GM10266 (cell line): ENCODE measurements around the gene BBLN.
"Not testable (repeated sequence)": the region's sequence is repeated elsewhere in the genome, so short reads cannot be mapped to it uniquely, and the experiment has no call there.

Experiments
- DNase-seq: peaks from one replicate; pipeline ENCODE4 v3.0.0; 2012; ENCODE audit errors: extremely low spot score
- CTCF ChIP-seq: IDR thresholded peaks from 2 replicates; pipeline ENCODE4 v1.5.1; 2012; ENCODE audit warnings: mild to moderate bottlenecking, low read depth; ENCODE audit not compliant: control insufficient read depth, insufficient read depth; ENCODE audit errors: missing control alignments

The BBLN gene

GRCh38 chr9:128127568-128127989 is 32.5 kb upstream of the BBLN start, which contains the start of gene PTGES2:
Gene PTGES2, minus strand, starts transcription at chr9:128127729. Its CDS starts 12 bp downstream, at chr9:128127717.
- no peak for TF ChIP-seq CTCF
- peak; percentile 82 for DNase-seq

- peak; percentile 17 for TF ChIP-seq CTCF
Measured at GRCh38 chr9:128127990-128128835, 31.9 kb upstream of the BBLN start.

GRCh38 chr9:128128836-128129590 is 31.1 kb upstream of the BBLN start:
- no peak for DNase-seq
- TF ChIP-seq CTCF, result no peak

More at GRCh38 chr9:128127990-128128835, 31.9 kb upstream of the BBLN start:
- DNase-seq, result peak; percentile 92

GRCh38 chr9:128129976-128130590 is 30.0 kb upstream of the BBLN start:
- peak; percentile 32 for TF ChIP-seq CTCF
- not testable (repeated sequence) for DNase-seq

GRCh38 chr9:128130651-128131050 is 29.4 kb upstream of the BBLN start:
- DNase-seq, result not testable (repeated sequence)

- not testable (repeated sequence) for DNase-seq
Measured at GRCh38 chr9:128131346-128131745, 28.7 kb upstream of the BBLN start.

GRCh38 chr9:128132139-128132538 is 27.9 kb upstream of the BBLN start:
- DNase-seq, result not testable (repeated sequence)

- not testable (repeated sequence) for DNase-seq
Measured at GRCh38 chr9:128135561-128135960, 24.5 kb upstream of the BBLN start.

GRCh38 chr9:128136816-128137793 is 23.0 kb upstream of the BBLN start:
- TF ChIP-seq CTCF, result no peak
- DNase-seq, result no peak
